ENCODE measurements around the gene RPS15. TPM values are rescaled to one million over a fixed set of nuclear protein-coding genes. Genes with fewer than 3 reads are reported as not detected.
A peak's percentile ranks its signal among the peaks of the same experiment; 100 is the strongest.

Gene RPS15
- total RNA-seq, 1 donor from 2014 or later: 1,045 TPM

DNA sequence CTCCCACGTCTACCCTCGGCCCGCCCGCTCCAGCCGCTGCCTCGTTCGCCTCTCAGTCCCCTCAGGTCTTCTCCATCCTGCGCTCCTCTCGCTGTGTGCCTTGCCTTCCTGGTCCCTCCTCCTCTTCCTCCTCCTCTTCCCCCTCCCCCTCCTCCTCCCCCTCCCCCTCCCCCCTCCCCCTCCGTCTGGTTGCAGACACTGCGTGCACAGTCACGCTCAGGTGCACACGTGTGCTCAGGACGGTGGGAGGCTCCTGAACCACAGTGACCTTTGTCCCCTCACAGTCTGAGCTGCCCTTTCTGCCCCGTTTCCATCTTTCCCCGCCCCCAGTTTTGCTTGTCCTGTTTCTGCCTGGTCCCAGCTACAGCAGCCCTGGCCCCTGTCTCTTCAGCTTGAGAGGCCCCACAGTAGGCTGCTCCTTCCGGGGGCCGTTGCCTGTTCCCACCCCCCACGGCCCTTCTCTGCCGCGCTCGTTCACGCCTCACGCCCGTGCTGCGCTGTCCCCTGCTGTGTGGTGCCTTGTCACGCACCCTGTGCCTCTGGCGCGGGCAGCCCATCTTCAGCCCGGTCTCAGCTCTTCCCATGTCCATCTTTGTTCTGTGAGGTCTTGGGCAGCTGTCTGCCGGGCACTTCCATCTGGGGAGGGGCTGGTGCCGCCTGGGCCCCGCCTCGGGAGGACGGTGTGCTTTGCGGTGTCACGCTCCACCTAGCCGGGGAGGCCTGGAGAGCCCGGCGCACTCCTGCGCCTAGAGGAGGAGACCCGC is 13.8 kb upstream of the RPS15 start:
- no peaks in the 10 kb centered on the region for H3K9me3 ChIP-seq (ENCODE audit: insufficient read depth, low read depth, low read length)
- H3K4me1 ChIP-seq (ENCODE audit: insufficient read depth, low read length): peaks cover 10% of the 10 kb centered on the region
- no peak overlapping the region for H3K9ac ChIP-seq (ENCODE audit: low read length)
- H3K36me3 ChIP-seq (ENCODE audit: insufficient read depth, low read length): peaks cover 23% of the 10 kb centered on the region
- no peak for DNase-seq (ENCODE audit: low read depth)
- no peaks in the 10 kb centered on the region for H3K27me3 Mint-ChIP-seq (ENCODE audit: low read depth, unreplicated experiment)
- no peak overlapping the region for H3K27ac Mint-ChIP-seq (ENCODE audit: unreplicated experiment)
- H3K4me2 ChIP-seq (ENCODE audit: low read length): no peak overlapping the region
- no peak overlapping the region for H3K4me3 ChIP-seq (ENCODE audit: insufficient read depth, low read depth, low read length)
- FAIRE-seq: no peak
- no peaks in the 10 kb centered on the region for H3K9me3 Mint-ChIP-seq (ENCODE audit: unreplicated experiment)
- H3K4me1 Mint-ChIP-seq (ENCODE audit: low read depth, unreplicated experiment): peaks cover under 1% of the 10 kb centered on the region
- H3K36me3 Mint-ChIP-seq (ENCODE audit: low read depth, unreplicated experiment): peaks cover 6% of the 10 kb centered on the region
- peak overlapping the region; percentile 57 for H3K4me3 Mint-ChIP-seq (ENCODE audit: unreplicated experiment)
- H3K79me2 ChIP-seq (ENCODE audit: insufficient read depth, low read length): peaks cover 90% of the 10 kb centered on the region
- H4K20me1 ChIP-seq (ENCODE audit: insufficient read depth, low read length): peaks cover 79% of the 10 kb centered on the region
- TF ChIP-seq EZH2 (IDR thresholded peaks at IDR 0.05; ENCODE audit: insufficient read depth, low read length): no peak
- TF ChIP-seq, protein P1, sequence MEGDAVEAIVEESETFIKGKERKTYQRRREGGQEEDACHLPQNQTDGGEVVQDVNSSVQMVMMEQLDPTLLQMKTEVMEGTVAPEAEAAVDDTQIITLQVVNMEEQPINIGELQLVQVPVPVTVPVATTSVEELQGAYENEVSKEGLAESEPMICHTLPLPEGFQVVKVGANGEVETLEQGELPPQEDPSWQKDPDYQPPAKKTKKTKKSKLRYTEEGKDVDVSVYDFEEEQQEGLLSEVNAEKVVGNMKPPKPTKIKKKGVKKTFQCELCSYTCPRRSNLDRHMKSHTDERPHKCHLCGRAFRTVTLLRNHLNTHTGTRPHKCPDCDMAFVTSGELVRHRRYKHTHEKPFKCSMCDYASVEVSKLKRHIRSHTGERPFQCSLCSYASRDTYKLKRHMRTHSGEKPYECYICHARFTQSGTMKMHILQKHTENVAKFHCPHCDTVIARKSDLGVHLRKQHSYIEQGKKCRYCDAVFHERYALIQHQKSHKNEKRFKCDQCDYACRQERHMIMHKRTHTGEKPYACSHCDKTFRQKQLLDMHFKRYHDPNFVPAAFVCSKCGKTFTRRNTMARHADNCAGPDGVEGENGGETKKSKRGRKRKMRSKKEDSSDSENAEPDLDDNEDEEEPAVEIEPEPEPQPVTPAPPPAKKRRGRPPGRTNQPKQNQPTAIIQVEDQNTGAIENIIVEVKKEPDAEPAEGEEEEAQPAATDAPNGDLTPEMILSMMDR (IDR thresholded peaks at IDR 0.05; ENCODE audit: insufficient read depth, low read depth, low read length): no peak
- H2AFZ ChIP-seq (ENCODE audit: low read depth, low read length): no peak overlapping the region
- H3K27ac ChIP-seq (ENCODE audit: low read depth, low read length): peak overlapping the region; percentile 0
- no peaks in the 10 kb centered on the region for H3K27me3 ChIP-seq (ENCODE audit: insufficient read depth, low read length)

GRCh38 chr19:1425102-1425837 is 12.9 kb upstream of the RPS15 start:
- no peaks in the 10 kb centered on the region for H3K9me3 ChIP-seq (ENCODE audit: insufficient read depth, low read depth, low read length)
- H3K27ac ChIP-seq (ENCODE audit: low read depth, low read length): peak overlapping the region; percentile 44
- peak overlapping the region; percentile 32 for H3K9ac ChIP-seq (ENCODE audit: low read length)
- peaks cover 89% of the 10 kb centered on the region for H3K79me2 ChIP-seq (ENCODE audit: insufficient read depth, low read length)
- DNase-seq (ENCODE audit: low read depth) (no peak), FAIRE-seq (no peak)
- peaks cover 20% of the 10 kb centered on the region for H3K36me3 ChIP-seq (ENCODE audit: insufficient read depth, low read length)
- peaks cover 10% of the 10 kb centered on the region for H3K4me1 ChIP-seq (ENCODE audit: insufficient read depth, low read length)
- Mint-ChIP-seq H3K4me1 (ENCODE audit: low read depth, unreplicated experiment) (no peaks in the 10 kb centered on the region), H3K27ac (ENCODE audit: unreplicated experiment) (peak overlapping the region; percentile 10), H3K36me3 (ENCODE audit: low read depth, unreplicated experiment) (peaks cover 6% of the 10 kb centered on the region), H3K9me3 (ENCODE audit: unreplicated experiment) (no peaks in the 10 kb centered on the region), H3K27me3 (ENCODE audit: low read depth, unreplicated experiment) (no peaks in the 10 kb centered on the region), H3K4me3 (ENCODE audit: unreplicated experiment) (no peak overlapping the region)
- no peaks in the 10 kb centered on the region for H3K27me3 ChIP-seq (ENCODE audit: insufficient read depth, low read length)
- TF ChIP-seq EZH2 (IDR thresholded peaks at IDR 0.05; ENCODE audit: insufficient read depth, low read length): no peak
- H3K4me2 ChIP-seq (ENCODE audit: low read length): peak overlapping the region; percentile 23
- no peak overlapping the region for H2AFZ ChIP-seq (ENCODE audit: low read depth, low read length)
- peaks cover 72% of the 10 kb centered on the region for H4K20me1 ChIP-seq (ENCODE audit: insufficient read depth, low read length)
- H3K4me3 ChIP-seq (ENCODE audit: insufficient read depth, low read depth, low read length): no peak overlapping the region

DNA sequence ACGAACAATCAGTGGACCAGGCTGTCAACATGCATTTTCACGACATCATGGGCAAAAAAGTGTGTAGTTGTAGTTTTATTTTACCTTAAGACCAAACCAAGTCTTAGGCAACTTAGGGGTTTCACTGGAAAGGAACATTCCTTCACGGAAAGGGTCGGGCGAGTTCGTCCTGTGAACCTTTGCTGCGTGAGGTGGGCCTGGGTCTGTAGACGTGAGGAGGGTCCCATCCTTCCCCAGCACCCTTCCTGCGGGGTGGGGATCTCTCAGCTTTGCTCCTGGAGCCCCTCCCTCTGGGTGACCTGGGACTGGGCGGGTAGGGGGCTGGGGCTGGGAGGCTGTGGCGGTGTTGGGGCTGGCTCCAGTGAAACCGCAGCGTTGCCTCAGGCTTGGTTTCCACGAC is 12.3 kb upstream of the RPS15 start:
- H4K20me1 ChIP-seq (ENCODE audit: insufficient read depth, low read length): peaks cover 66% of the 10 kb centered on the region
- no peak overlapping the region for H3K4me3 ChIP-seq (ENCODE audit: insufficient read depth, low read depth, low read length)
- Mint-ChIP-seq H3K36me3 (ENCODE audit: low read depth, unreplicated experiment) (peaks cover 5% of the 10 kb centered on the region), H3K27ac (ENCODE audit: unreplicated experiment) (peak overlapping the region; percentile 10), H3K27me3 (ENCODE audit: low read depth, unreplicated experiment) (no peaks in the 10 kb centered on the region), H3K9me3 (ENCODE audit: unreplicated experiment) (no peaks in the 10 kb centered on the region), H3K4me1 (ENCODE audit: low read depth, unreplicated experiment) (no peaks in the 10 kb centered on the region), H3K4me3 (ENCODE audit: unreplicated experiment) (no peak overlapping the region)
- peaks cover 15% of the 10 kb centered on the region for H3K36me3 ChIP-seq (ENCODE audit: insufficient read depth, low read length)
- no peak overlapping the region for H3K4me2 ChIP-seq (ENCODE audit: low read length)
- peaks cover 10% of the 10 kb centered on the region for H3K4me1 ChIP-seq (ENCODE audit: insufficient read depth, low read length)
- no peaks in the 10 kb centered on the region for H3K9me3 ChIP-seq (ENCODE audit: insufficient read depth, low read depth, low read length)
- TF ChIP-seq, protein P1 (IDR thresholded peaks at IDR 0.05; ENCODE audit: insufficient read depth, low read depth, low read length): no peak
- TF ChIP-seq EZH2 (IDR thresholded peaks at IDR 0.05; ENCODE audit: insufficient read depth, low read length): no peak
- peak overlapping the region; percentile 32 for H3K9ac ChIP-seq (ENCODE audit: low read length)
- H3K27ac ChIP-seq (ENCODE audit: low read depth, low read length): peak overlapping the region; percentile 44
- DNase-seq (ENCODE audit: low read depth) (no peak), FAIRE-seq (no peak)
- no peaks in the 10 kb centered on the region for H3K27me3 ChIP-seq (ENCODE audit: insufficient read depth, low read length)
- peaks cover 85% of the 10 kb centered on the region for H3K79me2 ChIP-seq (ENCODE audit: insufficient read depth, low read length)
- no peak overlapping the region for H2AFZ ChIP-seq (ENCODE audit: low read depth, low read length)
